HEK293 (cell line): ENCODE measurements around the gene SOX30.
"Not testable (repeated sequence)": the region's sequence is repeated elsewhere in the genome, so short reads cannot be mapped to it uniquely, and the experiment has no call there.

ENCODE experiments used
- ZNF121 ChIP-seq: fragments of 450-650 bp; formaldehyde crosslinking; IDR thresholded peaks from 2 replicates; pipeline ENCODE4 v1.5.1; 2016; ENCODE audit warnings: missing biosample characterization, missing genetic modification characterization
- ZNF239 ChIP-seq: fragments of 450-650 bp; formaldehyde crosslinking; IDR thresholded peaks from 2 replicates; pipeline ENCODE4 v1.5.1; 2016; ENCODE audit warnings: missing biosample characterization, missing genetic modification characterization
- ZNF510 ChIP-seq: fragments of 450-650 bp; formaldehyde crosslinking; IDR thresholded peaks from 2 replicates; pipeline ENCODE4 v1.5.1; 2018; ENCODE audit warnings: mild to moderate bottlenecking, missing genetic modification characterization, missing biosample characterization; ENCODE audit not compliant: insufficient replicate concordance
- TF ChIP-seq, protein P1 (sequence below): fragments of 450-650 bp; formaldehyde crosslinking; IDR thresholded peaks from 2 replicates; pipeline ENCODE4 v1.5.1; 2016; ENCODE audit warnings: missing biosample characterization, missing genetic modification characterization
- TF ChIP-seq, protein P2 (sequence below): fragments of 450-650 bp; formaldehyde crosslinking; IDR thresholded peaks from 2 replicates; pipeline ENCODE4 v1.5.1; 2016; ENCODE audit warnings: missing biosample characterization, missing genetic modification characterization

DNA sequence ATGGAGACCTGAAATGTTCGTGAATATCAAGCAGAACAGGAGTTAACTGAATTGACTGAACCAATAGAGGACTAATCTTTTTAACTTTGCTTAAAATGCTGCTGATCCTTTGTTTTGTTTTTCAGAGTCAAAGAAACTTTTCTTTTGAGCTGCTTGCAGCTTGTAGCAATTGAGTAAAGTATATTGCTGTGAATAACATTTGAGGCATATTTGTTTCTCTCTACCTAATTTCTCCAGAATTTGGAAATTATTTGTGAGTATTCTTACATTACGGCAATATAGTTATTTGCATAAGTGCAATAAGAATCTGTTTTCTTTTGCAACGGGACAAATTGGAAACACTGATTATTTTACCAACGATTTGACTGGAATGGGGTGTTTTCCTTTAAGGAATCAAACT, 46.4 kb upstream of the SOX30 start:
- not testable (repeated sequence) for TF ChIP-seq ZNF510, ZNF239, ZNF121 (tag by site-specific recombination)
- TF ChIP-seq, protein P1, sequence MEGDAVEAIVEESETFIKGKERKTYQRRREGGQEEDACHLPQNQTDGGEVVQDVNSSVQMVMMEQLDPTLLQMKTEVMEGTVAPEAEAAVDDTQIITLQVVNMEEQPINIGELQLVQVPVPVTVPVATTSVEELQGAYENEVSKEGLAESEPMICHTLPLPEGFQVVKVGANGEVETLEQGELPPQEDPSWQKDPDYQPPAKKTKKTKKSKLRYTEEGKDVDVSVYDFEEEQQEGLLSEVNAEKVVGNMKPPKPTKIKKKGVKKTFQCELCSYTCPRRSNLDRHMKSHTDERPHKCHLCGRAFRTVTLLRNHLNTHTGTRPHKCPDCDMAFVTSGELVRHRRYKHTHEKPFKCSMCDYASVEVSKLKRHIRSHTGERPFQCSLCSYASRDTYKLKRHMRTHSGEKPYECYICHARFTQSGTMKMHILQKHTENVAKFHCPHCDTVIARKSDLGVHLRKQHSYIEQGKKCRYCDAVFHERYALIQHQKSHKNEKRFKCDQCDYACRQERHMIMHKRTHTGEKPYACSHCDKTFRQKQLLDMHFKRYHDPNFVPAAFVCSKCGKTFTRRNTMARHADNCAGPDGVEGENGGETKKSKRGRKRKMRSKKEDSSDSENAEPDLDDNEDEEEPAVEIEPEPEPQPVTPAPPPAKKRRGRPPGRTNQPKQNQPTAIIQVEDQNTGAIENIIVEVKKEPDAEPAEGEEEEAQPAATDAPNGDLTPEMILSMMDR: not testable (repeated sequence)
- TF ChIP-seq, protein P2, sequence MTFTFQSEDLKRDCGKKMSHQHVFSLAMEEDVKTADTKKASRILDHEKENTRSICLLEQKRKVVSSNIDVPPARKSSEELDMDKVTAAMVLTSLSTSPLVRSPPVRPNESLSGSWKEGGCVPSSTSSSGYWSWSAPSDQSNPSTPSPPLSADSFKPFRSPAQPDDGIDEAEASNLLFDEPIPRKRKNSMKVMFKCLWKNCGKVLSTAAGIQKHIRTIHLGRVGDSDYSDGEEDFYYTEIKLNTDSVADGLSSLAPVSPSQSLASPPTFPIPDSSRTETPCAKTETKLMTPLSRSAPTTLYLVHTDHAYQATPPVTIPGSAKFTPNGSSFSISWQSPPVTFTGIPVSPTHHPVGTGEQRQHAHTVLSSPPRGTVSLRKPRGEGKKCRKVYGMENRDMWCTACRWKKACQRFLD (tag by site-specific recombination): not testable (repeated sequence)
